IMR-90 (cell line): ENCODE data around the gene HIC2. TPM values are rescaled to one million over a fixed set of nuclear protein-coding genes. Genes with fewer than 3 reads are reported as not detected.
"Not testable (repeated sequence)": the region's sequence is repeated elsewhere in the genome, so short reads cannot be mapped to it uniquely, and the experiment has no call there.

Experiments used
- ATAC-seq: fragments of 200-7000 bp; cut with Tn5 transposase; 2 replicates; pipeline ENCODE4 v1.9.1; 2020; ENCODE audit warnings: low read depth, mild to moderate bottlenecking, moderate library complexity
- BruUV-seq: library from RNA; stranded (reverse); fragments of 400-500 nt; replicated peaks from 2 replicates; lab custom pipeline; 2021; lab: Mats Ljungman, UMichigan
- CTCF ChIA-PET: fragments of 300-600 bp; formaldehyde crosslinking; extraction: SDS; loops from one replicate; lab custom pipeline; 2021; ENCODE audit warnings: antibody characterized with exemption; lab: Yijun Ruan, JAX
- POLR2A ChIA-PET: fragments of 300-600 bp; sonication (Branson Sonifier 250); formaldehyde crosslinking; loops from one replicate; lab custom pipeline; 2022; ENCODE audit warnings: antibody characterized with exemption; ENCODE audit not compliant: unreplicated experiment; lab: Charles Lee
- DNase-seq: peaks from one replicate; pipeline ENCODE4 v3.0.0; 2013
- H2AFZ ChIP-seq: replicated peaks from 2 replicates; pipeline ENCODE3; 2013; ENCODE audit warnings: low read length, mild to moderate bottlenecking; ENCODE audit not compliant: poor library complexity
- H2AK5ac ChIP-seq: 2 replicates; pipeline ENCODE4 v1.6.1; 2013; ENCODE audit warnings: low read depth, low read length, inconsistent platforms
- H2AK9ac ChIP-seq: replicated peaks from 2 replicates; pipeline ENCODE3; 2013; ENCODE audit warnings: mild to moderate bottlenecking, low read depth, low read length, moderate library complexity; ENCODE audit not compliant: poor library complexity
- H2BK120ac ChIP-seq: 2 replicates; pipeline ENCODE4 v1.6.1; 2013; ENCODE audit warnings: low read depth, low read length, inconsistent platforms
- H2BK15ac ChIP-seq: 3 replicates; pipeline ENCODE4 v1.6.1; 2013; ENCODE audit warnings: low read depth, low read length, inconsistent platforms
- H2BK20ac ChIP-seq: 2 replicates; pipeline ENCODE4 v1.6.1; 2013; ENCODE audit warnings: low read depth, mild to moderate bottlenecking, inconsistent platforms, low read length, moderate library complexity
- H2BK5ac ChIP-seq: 2 replicates; pipeline ENCODE4 v1.6.1; 2013; ENCODE audit warnings: mild to moderate bottlenecking, low read depth, low read length, inconsistent platforms; ENCODE audit not compliant: poor library complexity, severe bottlenecking
- H3K14ac ChIP-seq: replicated peaks from 2 replicates; pipeline ENCODE4 v1.6.1; 2013; ENCODE audit warnings: low read depth, low read length, inconsistent platforms
- H3K18ac ChIP-seq: 2 replicates; pipeline ENCODE4 v1.6.1; 2013; ENCODE audit warnings: low read depth, low read length, control low read depth
- H3K23ac ChIP-seq: 2 replicates; pipeline ENCODE4 v1.6.1; 2013; ENCODE audit warnings: low read depth, low read length, inconsistent platforms
- H3K27ac ChIP-seq: 2 replicates; pipeline ENCODE4 v1.5.1; 2013; ENCODE audit warnings: mild to moderate bottlenecking, control low read depth, low read length; ENCODE audit not compliant: insufficient read depth
- H3K27me3 ChIP-seq: 2 replicates; pipeline ENCODE4 v1.6.1; 2013; ENCODE audit warnings: low read length; ENCODE audit not compliant: control insufficient read depth, insufficient read depth
- H3K36me3 ChIP-seq: 2 replicates; pipeline ENCODE4 v1.6.1; 2013; ENCODE audit warnings: low read length, mixed read lengths; ENCODE audit not compliant: control insufficient read depth, insufficient read depth
- H3K4ac ChIP-seq: 2 replicates; pipeline ENCODE4 v1.6.1; 2013; ENCODE audit warnings: low read depth, low read length, inconsistent platforms
- H3K4me1 ChIP-seq: 2 replicates; pipeline ENCODE4 v1.6.1; 2013; ENCODE audit warnings: low read length, mixed read lengths; ENCODE audit not compliant: control insufficient read depth, insufficient read depth
- H3K4me2 ChIP-seq: 2 replicates; pipeline ENCODE4 v1.6.1; 2013; ENCODE audit warnings: low read depth, mild to moderate bottlenecking, control low read depth, low read length, moderate library complexity
- H3K4me3 ChIP-seq: 2 replicates; pipeline ENCODE4 v1.5.1; 2013; ENCODE audit warnings: low read depth, mild to moderate bottlenecking, control low read depth, low read length, moderate library complexity; ENCODE audit not compliant: insufficient read depth
- H3K56ac ChIP-seq: 2 replicates; pipeline ENCODE4 v1.6.1; 2013; ENCODE audit warnings: low read length, inconsistent platforms; ENCODE audit not compliant: insufficient read depth; ENCODE audit errors: extremely low read depth
- H3K79me1 ChIP-seq, 2 experiments: 2 replicates each; pipeline ENCODE4 v1.6.1; 2013; ENCODE audit warnings: low read length in 2 of 2, inconsistent platforms in 1 of 2, low read depth in 1 of 2
- H3K9ac ChIP-seq: 2 replicates; pipeline ENCODE4 v1.6.1; 2013; ENCODE audit warnings: low read depth, low read length, control low read depth
- H3K9me1 ChIP-seq: 2 replicates; pipeline ENCODE4 v1.6.1; 2013; ENCODE audit warnings: low read length, inconsistent platforms; ENCODE audit not compliant: insufficient read depth
- H3K9me3 ChIP-seq: 2 replicates; pipeline ENCODE4 v1.6.1; 2013; ENCODE audit warnings: low read length; ENCODE audit not compliant: control insufficient read depth, insufficient read depth
- H4K20me1 ChIP-seq: 2 replicates; pipeline ENCODE4 v1.6.1; 2013; ENCODE audit warnings: low read length, inconsistent platforms; ENCODE audit not compliant: insufficient read depth
- H4K5ac ChIP-seq: 2 replicates; pipeline ENCODE4 v1.6.1; 2013; ENCODE audit warnings: mild to moderate bottlenecking, low read depth, low read length, control low read depth
- H4K8ac ChIP-seq, 2 experiments: 2 replicates each; pipeline ENCODE4 v1.6.1; 2013; ENCODE audit warnings: low read depth in 2 of 2, low read length in 2 of 2, control low read depth in 1 of 2, inconsistent platforms in 1 of 2
- H4K91ac ChIP-seq: 2 replicates; pipeline ENCODE4 v1.6.1; 2013; ENCODE audit warnings: low read depth, low read length, inconsistent platforms; ENCODE audit not compliant: insufficient read depth
- WGBS, 2 experiments: methylation state at CpG; one replicate each; pipeline versions ENCODE4 v1.1.5 to v1.1.7; 2013; ENCODE audit warnings: missing lambda C conversion rate in 2 of 2; ENCODE audit not compliant: insufficient read length in 1 of 2; ENCODE audit errors: extremely low coverage in 2 of 2; 5-methylcytosine and 5-hydroxymethylcytosine counted together
- dilution Hi-C: fragments of 300-500 bp; cut with HindIII; formaldehyde crosslinking; loops from one replicate; pipeline ENCODE4 v1.14.3; 2018; ENCODE audit warnings: low sequenced_read_pairs; ENCODE audit not compliant: unreplicated experiment
- in situ Hi-C: fragments of 300-500 bp; cut with MboI; formaldehyde crosslinking; loops from 3 replicates; pipeline ENCODE4 v1.14.3; 2019; ENCODE audit warnings: low sequenced_read_pairs, inconsistent platforms, mixed read lengths
- intact Hi-C: fragments of 100-400 bp; cut with micrococcal nuclease; formaldehyde crosslinking; loops from 2 replicates; pipeline ENCODE4 v1.10.0; 2022
- polyA plus RNA-seq, 3 experiments: library from polyadenylated mRNA; depleted of rRNA; stranded (reverse); fragments of >200 nt; gene quantifications; 2 replicates each; pipeline ENCODE4 v1.2.3, GENCODE V29; 2012; ENCODE audit warnings: low replicate concordance in 1 of 3
- total RNA-seq: library from RNA; depleted of rRNA; stranded (reverse); fragments of >200 nt; gene quantifications from 2 replicates; pipeline ENCODE4 v1.2.3, GENCODE V29; 2012

Gene HIC2
- total and polyA plus RNA-seq, 2 of the 4 experiments (the other 2 are of a cell fraction), result 1.4 to 2.4 TPM

GRCh38 chr22:21440018-21440636, 23.0 kb downstream of the HIC2 start:
- H3K23ac ChIP-seq, intact Hi-C loops, H2BK15ac ChIP-seq, H3K4ac ChIP-seq, H4K8ac ChIP-seq, H2AK9ac ChIP-seq, H3K9me3 ChIP-seq, H3K27me3 ChIP-seq, H3K9me1 ChIP-seq, H3K18ac ChIP-seq, H3K4me3 ChIP-seq, H3K56ac ChIP-seq, H2BK5ac ChIP-seq, H3K27ac ChIP-seq, H4K5ac ChIP-seq, H2AK5ac ChIP-seq, H3K4me1 ChIP-seq, H3K14ac ChIP-seq, H3K4me2 ChIP-seq, in situ Hi-C loops, H2BK120ac ChIP-seq, BruUV-seq, H2AFZ ChIP-seq, CTCF ChIA-PET, H4K91ac ChIP-seq, POLR2A ChIA-PET, DNase-seq, dilution Hi-C loops, H3K9ac ChIP-seq, H2BK20ac ChIP-seq: not testable (repeated sequence)
- H3K79me1 ChIP-seq, result peaks cover 0 to 22% of the 10 kb centered on the region in 2 experiments; a peak in 2 of 4 replicates
- no CpG with 5 or more reads among the region's 10 CpGs for WGBS, 2 experiments
- H4K20me1 ChIP-seq, result peaks cover 23% of the 10 kb centered on the region
- ATAC-seq, result peak; percentile 1; the same call in 1 of the 2 replicates
- H3K36me3 ChIP-seq, result peaks cover 13% of the 10 kb centered on the region

GRCh38 chr22:21440676-21441075, 23.5 kb downstream of the HIC2 start:
- H3K23ac ChIP-seq, H4K8ac ChIP-seq, in situ Hi-C loops, H3K27ac ChIP-seq, H3K27me3 ChIP-seq, H3K4me1 ChIP-seq, H3K9me1 ChIP-seq, POLR2A ChIA-PET, H3K56ac ChIP-seq, dilution Hi-C loops, H3K9me3 ChIP-seq, H3K4me3 ChIP-seq, H3K14ac ChIP-seq, intact Hi-C loops, H2BK5ac ChIP-seq, DNase-seq, CTCF ChIA-PET, H3K18ac ChIP-seq, H4K5ac ChIP-seq, H2BK120ac ChIP-seq, H2AK5ac ChIP-seq, BruUV-seq, H2AFZ ChIP-seq, H2BK20ac ChIP-seq, H3K4me2 ChIP-seq, H2BK15ac ChIP-seq, H4K91ac ChIP-seq, H3K9ac ChIP-seq, H3K4ac ChIP-seq, H2AK9ac ChIP-seq: not testable (repeated sequence)
- Histone ChIP-seq H3K36me3 (peaks cover 19% of the 10 kb centered on the region), H4K20me1 (peaks cover 23% of the 10 kb centered on the region), H3K79me1 (peaks cover 0 to 22% of the 10 kb centered on the region in 2 experiments; a peak in 2 of 4 replicates)
- no CpG with 5 or more reads among the region's 16 CpGs for WGBS, 2 experiments
- ATAC-seq, result peak; percentile 8
